Measurements from ENCODE around the gene VTCN1.
"Not testable (repeated sequence)": the region's sequence is repeated elsewhere in the genome, so short reads cannot be mapped to it uniquely, and the experiment has no call there.

The VTCN1 gene

GRCh38 chr1:117210831-117211261 lies at the start of gene VTCN1:
Gene VTCN1, minus strand, starts transcription at chr1:117210927. Its CDS starts 72 bp downstream, at chr1:117210855.
- no peak for DNase-seq

DNA sequence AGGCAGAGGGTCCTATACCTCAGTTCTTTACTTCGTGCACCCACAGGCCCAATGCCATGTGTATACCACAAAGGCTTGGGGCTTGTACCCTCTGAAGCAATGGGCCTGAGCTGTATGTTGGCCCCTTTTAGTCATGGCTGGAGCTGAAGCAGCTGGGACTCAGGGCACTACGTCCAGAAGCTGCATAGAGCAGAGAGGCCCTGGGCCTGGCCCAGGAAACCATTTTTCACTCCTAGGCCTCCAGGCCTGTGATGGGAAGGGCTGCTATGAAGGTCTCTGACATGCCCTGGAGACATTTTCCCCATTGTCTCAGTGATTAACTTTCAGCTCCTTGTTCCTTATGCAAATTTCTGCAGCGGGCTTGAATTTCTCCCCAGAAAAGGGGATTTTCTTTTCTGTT lies 48.1 kb upstream of the VTCN1 start:
- DNase-seq = no peak

- DNase-seq = not testable (repeated sequence)
Measured at GRCh38 chr1:117258075-117258474, 47.3 kb upstream of the VTCN1 start.

DNA sequence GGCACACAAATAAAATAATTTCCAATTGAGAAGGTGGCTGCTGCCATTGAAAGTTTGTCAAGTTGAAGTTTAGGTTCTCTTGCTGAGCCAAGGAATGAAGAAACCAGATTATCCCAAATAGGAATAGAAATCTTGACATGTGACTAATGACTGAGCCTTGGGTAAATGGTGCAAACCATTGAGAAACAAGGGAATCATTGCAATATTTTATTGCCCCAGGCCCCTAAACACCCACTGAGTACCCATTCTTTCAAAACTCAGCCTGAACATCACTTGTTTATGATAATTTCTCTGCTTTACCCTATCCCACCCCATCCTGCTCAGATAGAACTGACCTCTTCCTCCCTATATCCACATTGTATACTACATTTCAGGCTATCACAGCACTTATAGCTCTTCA lies 46.6 kb upstream of the VTCN1 start:
- DNase-seq = no peak

DNA sequence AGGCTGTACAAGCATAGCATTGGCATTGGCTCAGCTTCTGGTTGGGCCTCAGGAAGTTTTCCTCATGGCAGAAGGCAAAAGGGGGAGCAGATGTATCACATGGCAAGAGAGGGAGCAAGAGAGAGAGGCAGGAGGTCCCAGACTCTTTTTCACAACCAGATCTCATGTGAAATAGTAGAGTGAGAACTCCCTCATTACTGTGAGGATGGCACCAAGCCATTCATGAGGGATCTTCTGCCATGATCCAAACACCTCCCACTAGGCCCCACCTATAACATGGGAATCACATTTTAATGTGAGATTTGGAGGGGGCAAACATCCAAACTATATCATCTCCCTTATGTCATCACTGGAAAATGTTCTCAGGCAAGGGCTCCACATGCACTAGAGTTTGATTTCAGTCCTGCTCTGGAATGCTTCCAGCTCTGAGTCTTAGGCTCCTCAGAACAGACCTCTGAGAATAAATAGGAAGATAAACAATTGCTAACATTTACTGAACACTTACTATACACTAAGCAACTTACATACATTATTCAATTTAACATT lies 39.4 kb upstream of the VTCN1 start:
- DNase-seq = no peak

DNA sequence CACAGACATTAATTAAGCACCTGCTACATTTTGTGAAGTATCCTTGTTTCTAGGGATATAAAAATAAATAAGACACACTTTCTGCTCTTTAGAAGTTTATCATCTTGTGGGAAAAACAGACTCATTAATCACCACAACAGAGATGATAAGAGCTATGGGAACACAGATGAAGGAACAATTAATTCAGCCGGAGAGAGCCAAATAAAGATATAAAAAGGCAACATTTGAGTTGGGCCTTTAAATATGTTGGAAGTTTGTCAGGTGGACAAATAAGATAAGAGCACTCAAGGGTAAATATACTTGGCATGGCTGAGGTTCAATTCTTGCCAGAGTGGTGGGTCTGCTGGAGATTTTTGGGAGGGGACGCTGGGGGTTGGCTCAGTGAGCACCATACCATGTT lies 34.2 kb upstream of the VTCN1 start:
- peak; percentile 67 for DNase-seq

GRCh38 chr1:117244306-117244705 lies 33.6 kb upstream of the VTCN1 start:
- DNase-seq = no peak

DNA sequence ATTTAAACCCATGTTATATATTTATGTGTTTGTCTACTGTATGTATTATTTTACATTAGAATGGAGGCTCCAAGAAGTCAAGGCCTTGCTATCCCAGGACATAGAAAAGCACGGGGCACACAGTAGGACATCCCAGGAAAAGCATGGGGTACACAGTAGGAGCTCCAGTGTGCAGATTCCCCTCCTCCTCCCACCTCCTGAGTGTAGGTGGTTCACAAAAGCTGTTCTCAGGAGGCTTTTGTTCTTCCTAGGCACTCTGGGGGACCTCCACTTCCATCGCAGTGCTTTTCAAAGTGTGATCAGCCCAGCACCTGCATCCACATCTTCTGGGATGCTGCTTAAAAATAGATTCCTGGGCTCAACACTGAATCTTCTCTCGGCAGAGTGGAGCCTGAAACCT lies 30.8 kb upstream of the VTCN1 start:
- DNase-seq = no peak

- DNase-seq = no peak
Measured at GRCh38 chr1:117240547-117240946, 29.8 kb upstream of the VTCN1 start.

GRCh38 chr1:117239467-117239866 lies 28.7 kb upstream of the VTCN1 start:
- DNase-seq = no peak

DNA sequence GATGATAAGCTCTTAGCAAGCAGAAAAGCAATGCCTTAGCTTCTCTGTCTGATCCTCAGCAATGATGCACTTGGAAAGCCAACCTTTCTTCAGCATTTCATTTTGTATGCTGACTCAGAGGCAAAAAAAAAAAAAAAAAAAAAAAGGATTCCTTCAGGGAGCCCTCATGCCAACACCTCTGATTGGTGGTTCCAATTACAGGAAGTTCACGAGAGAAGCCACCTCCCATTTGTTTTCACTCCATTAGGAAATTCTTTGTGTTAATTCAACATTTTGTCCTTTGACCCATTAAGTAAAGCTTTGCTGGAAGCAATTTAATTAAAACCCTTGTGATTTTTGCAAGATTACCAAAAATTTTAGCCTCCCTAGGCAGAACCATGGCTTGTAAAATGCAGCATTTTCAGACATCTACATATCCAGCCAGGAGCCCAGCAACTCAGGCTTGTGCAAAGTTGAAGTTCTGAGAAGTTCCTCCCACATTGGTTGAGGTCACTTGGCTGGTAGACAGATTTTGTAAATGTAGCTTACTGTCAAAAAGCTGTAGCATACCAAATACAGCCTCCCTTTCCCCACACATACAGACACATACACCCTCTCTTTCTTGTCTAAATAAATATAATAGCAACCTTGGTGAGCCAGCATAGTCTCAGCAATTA lies 27.1 kb upstream of the VTCN1 start:
- no peak for DNase-seq

DNA sequence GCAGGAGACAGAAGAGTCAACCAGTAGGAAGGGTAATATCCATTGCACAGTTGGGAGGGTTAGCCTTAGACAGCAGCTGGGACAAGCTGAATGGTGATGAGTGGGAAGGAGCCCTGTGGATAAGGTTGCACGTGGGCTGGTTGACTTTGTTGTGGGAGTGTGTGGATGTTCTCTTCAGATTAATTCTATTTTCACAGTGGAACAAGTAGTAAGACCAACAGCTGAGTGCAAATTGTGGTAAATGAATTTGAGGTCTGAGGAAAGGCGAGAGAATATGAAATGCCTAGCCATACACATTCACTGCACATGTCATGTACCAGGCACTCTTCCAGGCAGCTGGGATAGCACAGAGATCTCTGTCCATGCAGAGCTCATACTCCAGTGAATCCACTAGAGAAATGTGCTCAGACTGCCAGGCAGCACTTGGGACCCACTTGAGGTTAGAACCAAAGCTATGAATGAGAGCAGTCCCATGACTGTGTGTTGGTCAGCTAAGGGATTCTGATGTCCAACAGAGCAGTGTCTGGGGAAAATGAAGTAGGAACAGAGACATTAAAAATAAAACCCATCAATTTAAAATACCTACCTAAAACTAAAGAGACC lies 25.2 kb upstream of the VTCN1 start:
- no peak for DNase-seq

GRCh38 chr1:117232531-117232930 lies 21.8 kb upstream of the VTCN1 start:
- no peak for DNase-seq

DNA sequence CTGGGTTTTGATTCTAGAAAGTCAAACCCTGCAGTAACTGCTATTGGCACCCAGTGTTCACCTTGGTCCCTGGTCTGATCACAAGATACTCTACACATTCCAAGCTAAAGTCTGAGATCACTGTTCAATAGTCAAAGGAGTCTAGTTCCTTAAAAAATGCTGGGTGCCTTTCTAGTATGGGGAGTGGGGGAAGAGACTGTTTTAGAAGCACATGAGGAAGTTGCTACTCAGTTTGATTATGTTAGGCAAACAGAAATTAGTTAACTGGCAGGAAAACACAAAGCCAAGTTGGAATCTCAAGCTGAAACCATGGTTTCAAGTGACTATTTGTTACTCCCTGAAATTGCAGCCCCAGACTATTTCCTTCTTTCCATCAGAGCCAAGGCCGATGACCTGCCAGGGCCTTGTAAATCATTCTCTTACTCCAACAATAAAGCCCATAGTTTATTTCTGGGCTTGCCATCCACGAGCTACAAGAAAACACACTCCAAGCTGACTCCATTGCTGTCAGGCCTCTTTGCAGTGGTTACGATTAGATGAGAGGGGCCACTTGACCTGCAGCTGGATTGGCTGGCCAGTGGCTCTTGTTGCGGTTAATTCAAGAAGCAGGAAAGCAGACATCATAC lies 21.1 kb upstream of the VTCN1 start:
- no peak for DNase-seq

GRCh38 chr1:117231312-117231711 lies 20.6 kb upstream of the VTCN1 start:
- DNase-seq = no peak

GRCh38 chr1:117229217-117229616 lies 18.5 kb upstream of the VTCN1 start:
- DNase-seq = no peak

DNA sequence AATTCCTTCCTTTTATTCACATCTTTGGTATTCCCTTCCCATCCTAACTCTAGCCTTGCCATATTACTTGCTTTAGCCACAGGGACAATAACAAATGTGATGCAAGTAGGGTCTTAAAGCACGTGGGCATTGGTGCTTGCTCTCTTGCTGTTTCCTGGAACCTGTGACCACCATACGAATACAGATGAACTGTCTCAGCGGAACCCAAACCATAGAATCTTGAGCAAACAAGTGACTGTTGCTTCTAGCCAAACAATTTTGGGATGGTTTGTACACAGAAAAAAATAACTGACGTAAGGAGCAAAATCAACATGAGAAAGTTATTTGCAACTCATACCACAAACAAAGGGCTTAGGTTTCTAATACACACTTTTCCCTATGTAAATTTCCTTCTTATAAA lies 15.2 kb upstream of the VTCN1 start:
- no peak for DNase-seq

DNA sequence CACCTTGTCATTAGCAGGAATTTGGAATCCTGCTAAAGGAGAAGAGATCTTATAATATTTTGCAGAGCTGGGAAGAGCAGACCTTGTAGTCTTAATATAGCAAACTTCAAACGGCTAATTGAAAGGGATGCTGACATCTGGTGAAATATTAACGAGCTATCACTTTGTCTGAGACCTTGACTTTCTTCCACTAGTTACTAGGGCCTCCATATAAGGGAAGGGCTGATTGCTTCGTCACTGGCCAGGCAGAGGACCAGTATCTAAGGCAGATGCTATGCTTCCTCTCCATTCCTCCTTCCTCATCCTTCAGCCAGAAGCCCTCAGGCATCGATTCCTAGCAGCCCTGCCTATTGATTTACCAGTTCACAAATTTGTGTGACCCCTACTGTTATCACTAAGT lies 6.0 kb upstream of the VTCN1 start:
- DNase-seq = no peak

DNA sequence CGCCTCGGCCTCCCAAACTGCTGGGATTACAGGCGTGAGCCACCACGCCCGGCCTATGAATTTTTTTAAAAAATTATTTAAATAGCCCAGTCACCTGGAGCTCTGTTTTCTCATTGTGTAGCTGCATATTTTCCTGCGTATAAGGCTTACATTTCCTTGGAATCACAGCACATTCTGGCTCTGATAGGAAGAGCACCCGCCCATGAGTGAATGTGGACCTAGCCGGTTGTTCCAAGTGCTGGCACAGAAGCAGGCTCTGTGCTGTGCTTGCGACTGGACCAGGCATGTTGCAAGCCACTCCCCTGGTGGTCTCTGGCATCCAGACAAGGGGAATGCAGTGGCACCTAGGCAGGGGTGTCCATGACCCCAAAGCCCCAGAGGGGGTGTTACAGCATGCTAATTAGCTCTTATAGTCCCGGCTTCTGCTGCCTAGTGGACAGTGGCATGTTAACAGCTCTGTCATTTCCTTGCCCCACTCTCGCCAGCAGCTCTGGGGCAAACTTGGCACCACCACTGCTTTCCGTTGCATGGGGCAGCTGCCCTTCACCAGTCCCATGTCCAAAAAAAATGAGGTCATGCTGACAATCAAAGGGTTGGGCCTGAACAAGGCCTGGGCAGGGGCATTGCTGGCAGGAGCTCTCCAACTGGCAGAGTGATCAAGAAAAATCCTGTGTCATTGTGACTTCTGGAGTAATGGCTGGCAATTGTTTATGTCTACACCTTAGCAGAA lies 5.2 kb upstream of the VTCN1 start:
- DNase-seq = no peak

- no peak for DNase-seq
Measured at GRCh38 chr1:117215019-117215418, 4.3 kb upstream of the VTCN1 start.

DNA sequence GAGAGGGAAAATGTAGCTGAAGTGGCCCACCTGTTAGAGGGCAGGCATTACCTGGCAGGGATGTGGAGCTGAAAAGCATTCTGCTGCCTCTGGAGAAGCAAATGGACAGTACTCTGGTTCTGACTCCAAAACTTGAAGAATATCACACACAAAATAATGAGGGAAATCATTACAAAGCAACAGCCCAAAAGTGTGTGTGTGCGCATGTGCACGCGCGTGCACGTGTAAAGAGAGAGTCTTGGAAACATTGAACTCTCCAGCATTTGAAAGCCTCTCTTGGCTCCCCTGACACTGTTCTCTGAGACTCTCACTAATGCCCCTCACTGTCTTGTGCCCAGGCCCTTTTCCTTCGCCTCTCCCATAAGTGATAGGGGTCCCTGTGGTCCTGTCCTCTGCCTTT lies 2.3 kb upstream of the VTCN1 start:
- DNase-seq = no peak

GRCh38 chr1:117210386-117210785 lies 341 bp downstream of the VTCN1 start:
- no peak for DNase-seq

- no peak for DNase-seq
Measured at GRCh38 chr1:117209094-117209493, 1.6 kb downstream of the VTCN1 start.

DNA sequence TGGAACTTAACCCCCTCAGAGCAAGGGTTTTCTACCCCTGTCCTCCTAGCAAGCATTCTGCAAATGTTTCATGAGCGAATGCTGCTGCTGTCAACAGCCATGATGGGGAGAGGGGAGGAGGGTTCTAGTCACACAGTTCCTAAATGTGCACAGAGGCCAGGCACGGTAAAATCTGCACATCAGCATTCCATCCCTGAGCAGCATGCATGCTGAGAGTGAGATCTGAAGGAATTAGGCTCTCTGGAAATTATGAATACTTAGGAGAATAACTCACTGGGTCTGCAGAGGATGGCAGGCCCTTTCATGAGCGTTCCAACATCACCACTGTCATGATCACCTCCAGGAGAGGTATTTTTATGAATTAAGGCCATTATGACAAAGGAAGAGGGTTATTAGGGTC lies 2.1 kb downstream of the VTCN1 start:
- no peak for DNase-seq

All from NCI-H1105 treated with DMSO at 0.1 percent for 48 hours (cell line).